Ramos (cell line): ENCODE measurements around the gene IGFBPL1.

ENCODE experiments used
- in situ Hi-C: fragments of 300-500 bp; cut with MboI; formaldehyde crosslinking; loops from one replicate; pipeline ENCODE4 v1.14.3; 2022; ENCODE audit warnings: low sequenced_read_pairs; ENCODE audit not compliant: unreplicated experiment

IGFBPL1 gene

GRCh38 chr9:38358390-38359296 lies 65.6 kb downstream of the IGFBPL1 start:
- in situ Hi-C loops = no loop called here

- in situ Hi-C loops = no loop called here
These were observed 66.7 kb downstream of the IGFBPL1 start for GRCh38 chr9:38357350-38358114.

GRCh38 chr9:38356851-38357250 lies 67.4 kb downstream of the IGFBPL1 start:
- in situ Hi-C loops = no loop called here
